Nephron progenitor cell (in vitro differentiated cells): ENCODE measurements around the gene LAMB1.

Experiments used
- DNase-seq: peaks from one replicate; pipeline ENCODE4 v3.0.0; 2021
- H3K27ac Mint-ChIP-seq: 2 replicates; pipeline ENCODE4 v1.8.0; 2021; ENCODE audit warnings: mild to moderate bottlenecking, moderate library complexity, mixed read lengths
- H3K27me3 Mint-ChIP-seq: 2 replicates; pipeline ENCODE4 v1.8.0; 2021; ENCODE audit warnings: mild to moderate bottlenecking, low read depth, mixed read lengths; ENCODE audit not compliant: poor library complexity
- H3K36me3 Mint-ChIP-seq: 2 replicates; pipeline ENCODE4 v1.8.0; 2021; ENCODE audit warnings: low read depth, mixed read lengths
- H3K4me1 Mint-ChIP-seq: 2 replicates; pipeline ENCODE4 v1.8.0; 2021; ENCODE audit warnings: mixed read lengths
- H3K4me3 Mint-ChIP-seq: 2 replicates; pipeline ENCODE4 v1.8.0; 2021; ENCODE audit warnings: mild to moderate bottlenecking, moderate library complexity, mixed read lengths
- H3K9me3 Mint-ChIP-seq: 2 replicates; pipeline ENCODE4 v1.8.0; 2021; ENCODE audit warnings: mild to moderate bottlenecking, moderate library complexity, mixed read lengths
- CTCF ChIP-seq: fragments of 200-600 bp; sonication (generic); IDR thresholded peaks from 2 replicates; pipeline ENCODE4 v1.5.0; 2021; ENCODE audit warnings: antibody characterized with exemption

Gene LAMB1

GRCh38 chr7:107951172-107951787 is 51.7 kb downstream of the LAMB1 start:
- Mint-ChIP-seq H3K9me3 (no peaks in the 10 kb centered on the region), H3K4me3 (no peak overlapping the region), H3K27ac (peak overlapping the region; percentile 81), H3K4me1 (peaks cover 24% of the 10 kb centered on the region), H3K27me3 (no peaks in the 10 kb centered on the region), H3K36me3 (peaks cover 83% of the 10 kb centered on the region)
- no peak for TF ChIP-seq CTCF
- DNase-seq = no peak

- Mint-ChIP-seq H3K27ac (no peak overlapping the region), H3K36me3 (peaks cover 73% of the 10 kb centered on the region), H3K4me3 (no peak overlapping the region)
Measured at GRCh38 chr7:107949443-107949935, 53.5 kb downstream of the LAMB1 start.

GRCh38 chr7:107948645-107949442 is 54.1 kb downstream of the LAMB1 start:
- Mint-ChIP-seq H3K36me3 (peaks cover 78% of the 10 kb centered on the region), H3K9me3 (no peaks in the 10 kb centered on the region), H3K4me3 (no peak overlapping the region), H3K4me1 (peaks cover 45% of the 10 kb centered on the region), H3K27ac (no peak overlapping the region), H3K27me3 (peaks cover 4% of the 10 kb centered on the region)
- DNase-seq = no peak
- TF ChIP-seq CTCF = no peak

More at GRCh38 chr7:107949443-107949935, 53.5 kb downstream of the LAMB1 start:
- TF ChIP-seq CTCF = no peak
- peaks cover 4% of the 10 kb centered on the region for H3K27me3 Mint-ChIP-seq
- no peak for DNase-seq
- H3K4me1 Mint-ChIP-seq = peaks cover 40% of the 10 kb centered on the region
- no peaks in the 10 kb centered on the region for H3K9me3 Mint-ChIP-seq

GRCh38 chr7:107946881-107947280 is 56.1 kb downstream of the LAMB1 start:
- Mint-ChIP-seq H3K4me1 (peaks cover 37% of the 10 kb centered on the region), H3K27ac (peak overlapping the region; percentile 33), H3K4me3 (no peak overlapping the region), H3K27me3 (peaks cover 4% of the 10 kb centered on the region), H3K36me3 (peaks cover 81% of the 10 kb centered on the region), H3K9me3 (no peaks in the 10 kb centered on the region)
- no peak for TF ChIP-seq CTCF
- DNase-seq = no peak

GRCh38 chr7:107946451-107946850 is 56.5 kb downstream of the LAMB1 start:
- H3K27me3 Mint-ChIP-seq = peaks cover 4% of the 10 kb centered on the region
- TF ChIP-seq CTCF = no peak
- no peak for DNase-seq
- no peaks in the 10 kb centered on the region for H3K9me3 Mint-ChIP-seq
- peaks cover 37% of the 10 kb centered on the region for H3K4me1 Mint-ChIP-seq
- peak overlapping the region; percentile 48 for H3K27ac Mint-ChIP-seq
- H3K4me3 Mint-ChIP-seq = no peak overlapping the region
- peaks cover 77% of the 10 kb centered on the region for H3K36me3 Mint-ChIP-seq
